A549 (cell line): Measurements from ENCODE around the gene TUG1. TPM values are rescaled to one million over a fixed set of nuclear protein-coding genes. Genes with fewer than 3 reads are reported as not detected.

Experiments used
- ATAC-seq, 2 experiments: fragments of 200-7000 bp in 1 of 2; fragments of >200 bp in 1 of 2; cut with Nextera tagmentation in 1 of 2; cut with Tn5 transposase in 1 of 2; 3 replicates each; pipeline versions ENCODE4 v1.8.0 to v1.9.1; 2018 to 2020; ENCODE audit warnings: mild to moderate bottlenecking in 1 of 2, moderate library complexity in 1 of 2
- CTCF ChIA-PET: fragments of 300-600 bp; sonication (Branson Sonifier 250); formaldehyde crosslinking; extraction: SDS; loops from one replicate; lab custom pipeline; 2021; ENCODE audit warnings: antibody characterized with exemption, inconsistent platforms; lab: Yijun Ruan, JAX
- POLR2A ChIA-PET: fragments of 350-600 bp; formaldehyde crosslinking; extraction: SDS; loops from one replicate; lab custom pipeline; 2021; ENCODE audit warnings: antibody characterized with exemption, inconsistent platforms; lab: Yijun Ruan, JAX
- DNase-seq, 2 experiments: peaks; one replicate each; pipeline versions ENCODE4 v3.0.0 to v3.0.0-alpha.2; 2011 to 2016; ENCODE audit warnings: low read depth in 1 of 2, low spot score in 1 of 2
- FAIRE-seq: peaks from 2 replicates; lab custom pipeline; 2011; peaks lifted over from hg19 to GRCh38; lab: Jason Lieb, UNC
- H3K27ac ChIP-seq, 2 experiments: fragments of >200 bp; sonication (Bioruptor Twin); formaldehyde crosslinking; 3 replicates each; pipeline ENCODE4 v1.5.1; 2016 to 2017
- H3K4me1 ChIP-seq: fragments of >200 bp; sonication (Bioruptor Twin); formaldehyde crosslinking; 3 replicates; pipeline ENCODE4 v1.6.1; 2016
- H3K4me2 ChIP-seq: fragments of >200 bp; sonication (Bioruptor Twin); formaldehyde crosslinking; 3 replicates; pipeline ENCODE4 v1.6.1; 2016
- H3K4me3 ChIP-seq: fragments of >200 bp; sonication (Bioruptor Twin); formaldehyde crosslinking; 3 replicates; pipeline ENCODE4 v1.5.1; 2016
- H3K9me3 ChIP-seq: fragments of >200 bp; sonication (Bioruptor Twin); formaldehyde crosslinking; 3 replicates; pipeline ENCODE4 v1.6.1; 2016
- CHD2 ChIP-seq: fragments of 150-350 bp; IDR thresholded peaks from 2 replicates; pipeline ENCODE4 v1.6.1; 2014; ENCODE audit warnings: low read length; ENCODE audit not compliant: partially characterized antibody
- EHF ChIP-seq: fragments of 250-450 bp; sonication (Bioruptor Pico); IDR thresholded peaks from 2 replicates; pipeline ENCODE4 v1.5.0; 2020; ENCODE audit warnings: mild to moderate bottlenecking
- ESRRA ChIP-seq: fragments of 150-350 bp; IDR thresholded peaks from 2 replicates; pipeline ENCODE4 v1.6.1; 2014; ENCODE audit warnings: mild to moderate bottlenecking, low read length, borderline replicate concordance
- FOSB ChIP-seq: fragments of 250-450 bp; sonication (Bioruptor Pico); IDR thresholded peaks from 2 replicates; pipeline ENCODE4 v1.5.0; 2020; ENCODE audit warnings: mild to moderate bottlenecking, moderate library complexity
- FOSL2 ChIP-seq, 2 experiments: fragments of 450-650 bp in 1 of 2; fragments of >200 bp in 1 of 2; sonication (Bioruptor Twin) in 1 of 2; formaldehyde crosslinking; IDR thresholded peaks; 2 replicates each; pipeline versions ENCODE4 v1.5.0 to v1.6.1; 2016 to 2020; ENCODE audit warnings: mild to moderate bottlenecking in 1 of 2, moderate library complexity in 1 of 2
- HMGXB4 ChIP-seq: fragments of 250-450 bp; sonication (Bioruptor Pico); IDR thresholded peaks from 2 replicates; pipeline ENCODE4 v1.5.0; 2021; ENCODE audit warnings: mild to moderate bottlenecking, moderate library complexity, borderline replicate concordance
- HOXA7 ChIP-seq: fragments of 250-450 bp; sonication (Bioruptor Pico); IDR thresholded peaks from 2 replicates; pipeline ENCODE4 v1.5.0; 2020; ENCODE audit warnings: mild to moderate bottlenecking, moderate library complexity
- HOXB13 ChIP-seq: fragments of 250-450 bp; sonication (Bioruptor Pico); IDR thresholded peaks from 2 replicates; pipeline ENCODE4 v1.5.0; 2020; ENCODE audit warnings: low read depth, mild to moderate bottlenecking, moderate library complexity
- JUN ChIP-seq, 2 experiments: fragments of >200 bp; sonication (Bioruptor Twin); formaldehyde crosslinking; IDR thresholded peaks; 2 replicates in 1 of 2; 3 replicates in 1 of 2; pipeline ENCODE4 v1.6.1; 2016 to 2017
- KDM1A ChIP-seq: fragments of 200-600 bp; sonication (generic); IDR thresholded peaks from 2 replicates; pipeline ENCODE4 v1.6.1; 2016; ENCODE audit warnings: low read depth, mild to moderate bottlenecking
- KDM5A ChIP-seq: fragments of 200-600 bp; sonication (generic); IDR thresholded peaks from 2 replicates; pipeline ENCODE4 v1.6.1; 2016; ENCODE audit warnings: antibody characterized with exemption, mild to moderate bottlenecking
- MAZ ChIP-seq: fragments of 150-350 bp; IDR thresholded peaks from 2 replicates; pipeline ENCODE4 v1.6.1; 2014; ENCODE audit warnings: antibody characterized with exemption, low read depth, low read length, borderline replicate concordance
- MYC ChIP-seq: IDR thresholded peaks from 2 replicates; pipeline ENCODE4 v1.6.1; 2012; ENCODE audit warnings: mild to moderate bottlenecking, inconsistent platforms, low read length, improper control_type of control experiment, borderline replicate concordance
- PHF8 ChIP-seq: fragments of 200-600 bp; sonication (generic); IDR thresholded peaks from 2 replicates; pipeline ENCODE4 v1.6.1; 2016; ENCODE audit warnings: low read depth, mild to moderate bottlenecking, antibody characterized with exemption, moderate library complexity, borderline replicate concordance
- RAD21 ChIP-seq, 2 experiments: fragments of >200 bp in 1 of 2; sonication (Bioruptor Twin) in 1 of 2; formaldehyde crosslinking in 1 of 2; IDR thresholded peaks in 1 of 2; conservative IDR thresholded peaks in 1 of 2; 2 replicates in 1 of 2; 3 replicates in 1 of 2; pipeline ENCODE4 v1.6.1; 2012 to 2018; ENCODE audit warnings: inconsistent platforms in 1 of 2
- RARB ChIP-seq: fragments of 250-450 bp; sonication (Bioruptor Pico); IDR thresholded peaks from 2 replicates; pipeline ENCODE4 v1.8.0; 2021; ENCODE audit warnings: mild to moderate bottlenecking, moderate library complexity
- RFX5 ChIP-seq: fragments of 450-650 bp; IDR thresholded peaks from 2 replicates; pipeline ENCODE4 v1.7.1; 2014; ENCODE audit warnings: antibody characterized with exemption, mild to moderate bottlenecking, moderate library complexity
- RNF2 ChIP-seq: fragments of 200-600 bp; sonication (generic); IDR thresholded peaks from 2 replicates; pipeline ENCODE4 v1.6.1; 2016; ENCODE audit warnings: low read depth, mild to moderate bottlenecking, antibody characterized with exemption, moderate library complexity, borderline replicate concordance
- SMC3 ChIP-seq: fragments of >200 bp; sonication (Bioruptor Twin); formaldehyde crosslinking; IDR thresholded peaks from 3 replicates; pipeline ENCODE4 v1.6.1; 2018; ENCODE audit warnings: inconsistent platforms
- SREBF2 ChIP-seq: fragments of 450-650 bp; IDR thresholded peaks from 2 replicates; pipeline ENCODE4 v1.6.1; 2014; ENCODE audit warnings: mild to moderate bottlenecking, moderate library complexity
- TFCP2L1 ChIP-seq: fragments of 250-450 bp; sonication (Bioruptor Pico); IDR thresholded peaks from 2 replicates; pipeline ENCODE4 v1.5.0; 2021; ENCODE audit warnings: mild to moderate bottlenecking
- ZC3H11A ChIP-seq: fragments of 450-650 bp; IDR thresholded peaks from 2 replicates; pipeline ENCODE4 v1.6.1; 2014; ENCODE audit warnings: antibody characterized with exemption, mild to moderate bottlenecking
- ZFP36 ChIP-seq: fragments of 450-650 bp; IDR thresholded peaks from 2 replicates; pipeline ENCODE4 v1.6.1; 2014; ENCODE audit warnings: borderline replicate concordance; ENCODE audit not compliant: partially characterized antibody
- WGBS: methylation state at CpG from one replicate; pipeline ENCODE4 v1.1.6; 2017; ENCODE audit errors: missing lambda C conversion rate; 5-methylcytosine and 5-hydroxymethylcytosine counted together
- polyA plus RNA-seq, 4 experiments: library from polyadenylated mRNA; depleted of rRNA in 3 of 4; stranded (reverse); fragments of >200 nt; fragmentation: RNase III in 1 of 4; extraction: RNeasy Plus Mini Kit Qiagen cat#74134 plus additional on column Dnase treatment in 1 of 4; gene quantifications; 2 replicates in 3 of 4; 3 replicates in 1 of 4; pipeline ENCODE4 v1.2.3, GENCODE V29; 2011 to 2017
- TF ChIP-seq, protein P1 (sequence below): IDR thresholded peaks from 2 replicates; pipeline ENCODE4 v1.6.1; 2012
- TF ChIP-seq, protein P2 (sequence below): fragments of 250-450 bp; sonication (Bioruptor Pico); IDR thresholded peaks from 2 replicates; pipeline ENCODE4 v1.5.0; 2020; ENCODE audit warnings: low read depth, mild to moderate bottlenecking, moderate library complexity
- TF ChIP-seq, protein P3 (sequence below): fragments of 200-600 bp; sonication (generic); IDR thresholded peaks from 2 replicates; pipeline ENCODE4 v1.6.1; 2016; ENCODE audit warnings: antibody characterized with exemption, mild to moderate bottlenecking, moderate library complexity

TUG1 gene
- polyA plus RNA-seq, 2 of the 4 experiments (the other 2 are of a cell fraction) = 29.9 to 104 TPM

GRCh38 chr22:30927806-30928205 is 41.3 kb upstream of the TUG1 start:
- ATAC-seq (no peak), DNase-seq (no peak), FAIRE-seq (no peak)
- TF ChIP-seq FOSL2 (IDR thresholded peaks at IDR 0.05) (no peak), FOSL2 (CRISPR knock-in tag; IDR thresholded peaks at IDR 0.05) (no peak), RAD21 (conservative IDR thresholded peaks at IDR 0.05 in 1 of 2, IDR thresholded peaks at IDR 0.05 in 1 of 2) (no peak), RARB (CRISPR knock-in tag) (no peak), SREBF2 (no peak), HOXA7 (CRISPR knock-in tag) (no peak), RNF2 (no peak), EHF (CRISPR knock-in tag) (no peak), FOSB (CRISPR knock-in tag) (no peak), MYC (no peak), KDM1A (no peak)
- TF ChIP-seq, protein P1, sequence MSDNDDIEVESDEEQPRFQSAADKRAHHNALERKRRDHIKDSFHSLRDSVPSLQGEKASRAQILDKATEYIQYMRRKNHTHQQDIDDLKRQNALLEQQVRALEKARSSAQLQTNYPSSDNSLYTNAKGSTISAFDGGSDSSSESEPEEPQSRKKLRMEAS = no peak
- H3K4me2 ChIP-seq = no peak overlapping the region
- 92% methylated on average over 9 of the region's 10 CpGs for whole genome bisulfite sequencing
- POLR2A ChIA-PET = no interaction called here
- no peak overlapping the region for H3K27ac ChIP-seq
- no peaks in the 10 kb centered on the region for H3K9me3 ChIP-seq
- H3K4me1 ChIP-seq = no peaks in the 10 kb centered on the region
- no peak overlapping the region for H3K4me3 ChIP-seq
- CTCF ChIA-PET = no interaction called here

DNA sequence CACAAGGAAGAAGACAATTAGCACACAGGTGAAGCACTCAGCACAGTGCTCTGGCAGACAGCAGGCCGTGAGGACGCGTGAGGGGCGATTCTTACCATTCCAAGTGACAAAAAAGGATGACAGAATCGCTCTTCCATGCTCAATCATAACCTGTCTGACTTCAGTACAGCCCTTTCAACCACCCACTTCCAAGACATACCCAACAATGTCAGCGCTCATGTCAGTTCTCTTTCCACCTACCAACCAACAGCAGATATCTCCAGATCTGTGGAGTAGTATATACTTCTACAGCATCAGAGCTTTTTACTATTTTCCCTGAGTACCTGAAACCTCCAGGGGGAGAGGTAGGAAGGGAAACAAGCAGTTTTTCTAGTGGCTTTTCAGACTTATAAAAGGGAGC is 40.7 kb upstream of the TUG1 start:
- no peak for ATAC-seq
- DNase-seq = no peak
- no peaks in the 10 kb centered on the region for H3K9me3 ChIP-seq
- no peak overlapping the region for H3K4me3 ChIP-seq
- no peak overlapping the region for H3K4me2 ChIP-seq
- no peak for FAIRE-seq
- no peak for TF ChIP-seq SMC3
- no peak for TF ChIP-seq HOXA7 (CRISPR knock-in tag)
- TF ChIP-seq, protein P2, sequence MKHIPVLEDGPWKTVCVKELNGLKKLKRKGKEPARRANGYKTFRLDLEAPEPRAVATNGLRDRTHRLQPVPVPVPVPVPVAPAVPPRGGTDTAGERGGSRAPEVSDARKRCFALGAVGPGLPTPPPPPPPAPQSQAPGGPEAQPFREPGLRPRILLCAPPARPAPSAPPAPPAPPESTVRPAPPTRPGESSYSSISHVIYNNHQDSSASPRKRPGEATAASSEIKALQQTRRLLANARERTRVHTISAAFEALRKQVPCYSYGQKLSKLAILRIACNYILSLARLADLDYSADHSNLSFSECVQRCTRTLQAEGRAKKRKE (CRISPR knock-in tag) = no peak
- ChIA-PET CTCF (interaction anchor here (0.6 kb wide), 1 partner anchor 218 kb away, joined by 3 read pairs; no protein-coding TSS in a partner anchor), POLR2A (no interaction called here)
- no peak overlapping the region for H3K27ac ChIP-seq
- H3K4me1 ChIP-seq = no peaks in the 10 kb centered on the region
- 100% methylated on average over 6 of the region's 6 CpGs for WGBS

GRCh38 chr22:30930228-30930627 is 38.8 kb upstream of the TUG1 start:
- Histone ChIP-seq H3K27ac (no peak overlapping the region), H3K4me1 (no peaks in the 10 kb centered on the region), H3K4me2 (no peak overlapping the region), H3K4me3 (no peak overlapping the region), H3K9me3 (no peaks in the 10 kb centered on the region)
- FAIRE-seq (no peak), DNase-seq (no peak), ATAC-seq (no peak)
- ChIA-PET POLR2A (no interaction called here), CTCF (interaction anchor here (0.6 to 4.2 kb wide), 5 partner anchors 10 to 209 kb away, joined by 3 to 29 read pairs (median 5); partner anchors contain the start of gene SELENOM)
- TF ChIP-seq SMC3 (no peak), RFX5 (no peak), MYC (no peak), PHF8 (no peak), KDM5A (no peak), FOSB (CRISPR knock-in tag) (no peak), HOXB13 (no peak), CHD2 (no peak), KDM1A (no peak), ZFP36 (no peak), JUN (IDR thresholded peaks at IDR 0.05) (no peak), TFCP2L1 (CRISPR knock-in tag) (no peak), HMGXB4 (CRISPR knock-in tag) (no peak), EHF (CRISPR knock-in tag) (no peak), ESRRA (no peak), MAZ (no peak), ZC3H11A (no peak)
- TF ChIP-seq, protein P3, sequence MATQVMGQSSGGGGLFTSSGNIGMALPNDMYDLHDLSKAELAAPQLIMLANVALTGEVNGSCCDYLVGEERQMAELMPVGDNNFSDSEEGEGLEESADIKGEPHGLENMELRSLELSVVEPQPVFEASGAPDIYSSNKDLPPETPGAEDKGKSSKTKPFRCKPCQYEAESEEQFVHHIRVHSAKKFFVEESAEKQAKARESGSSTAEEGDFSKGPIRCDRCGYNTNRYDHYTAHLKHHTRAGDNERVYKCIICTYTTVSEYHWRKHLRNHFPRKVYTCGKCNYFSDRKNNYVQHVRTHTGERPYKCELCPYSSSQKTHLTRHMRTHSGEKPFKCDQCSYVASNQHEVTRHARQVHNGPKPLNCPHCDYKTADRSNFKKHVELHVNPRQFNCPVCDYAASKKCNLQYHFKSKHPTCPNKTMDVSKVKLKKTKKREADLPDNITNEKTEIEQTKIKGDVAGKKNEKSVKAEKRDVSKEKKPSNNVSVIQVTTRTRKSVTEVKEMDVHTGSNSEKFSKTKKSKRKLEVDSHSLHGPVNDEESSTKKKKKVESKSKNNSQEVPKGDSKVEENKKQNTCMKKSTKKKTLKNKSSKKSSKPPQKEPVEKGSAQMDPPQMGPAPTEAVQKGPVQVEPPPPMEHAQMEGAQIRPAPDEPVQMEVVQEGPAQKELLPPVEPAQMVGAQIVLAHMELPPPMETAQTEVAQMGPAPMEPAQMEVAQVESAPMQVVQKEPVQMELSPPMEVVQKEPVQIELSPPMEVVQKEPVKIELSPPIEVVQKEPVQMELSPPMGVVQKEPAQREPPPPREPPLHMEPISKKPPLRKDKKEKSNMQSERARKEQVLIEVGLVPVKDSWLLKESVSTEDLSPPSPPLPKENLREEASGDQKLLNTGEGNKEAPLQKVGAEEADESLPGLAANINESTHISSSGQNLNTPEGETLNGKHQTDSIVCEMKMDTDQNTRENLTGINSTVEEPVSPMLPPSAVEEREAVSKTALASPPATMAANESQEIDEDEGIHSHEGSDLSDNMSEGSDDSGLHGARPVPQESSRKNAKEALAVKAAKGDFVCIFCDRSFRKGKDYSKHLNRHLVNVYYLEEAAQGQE = no peak
- 95% methylated on average over 3 of the region's 3 CpGs for WGBS
